GM12873 (cell line): ENCODE measurements around the gene MRPL21.

Experiments used
- TF ChIP-seq, protein P1 (sequence below): IDR thresholded peaks from 2 replicates; pipeline ENCODE4 v1.5.1; 2012; ENCODE audit warnings: low read depth, mild to moderate bottlenecking, moderate library complexity, low read length, control low read depth; ENCODE audit not compliant: insufficient read depth; ENCODE audit errors: missing control alignments

Gene MRPL21

DNA sequence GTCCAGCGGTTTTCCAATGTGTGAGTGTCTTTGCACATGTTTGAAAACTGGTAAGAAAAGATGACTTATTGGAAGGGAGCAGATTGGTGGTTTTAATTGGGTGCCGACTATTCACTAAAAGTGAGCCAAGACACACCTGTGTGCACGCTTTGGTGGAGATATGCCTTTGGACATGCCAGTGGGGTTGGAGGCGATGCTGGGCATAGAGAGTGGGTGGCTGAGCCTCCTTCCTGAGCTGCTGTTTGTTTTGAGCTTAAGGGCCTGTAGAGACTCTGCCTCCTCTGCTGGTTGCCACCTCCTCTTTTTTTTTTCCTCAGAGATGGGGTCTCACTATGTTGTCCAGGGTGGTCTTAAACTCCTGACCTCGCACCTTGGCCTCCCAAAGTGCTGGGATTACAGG, 9.6 kb upstream of the MRPL21 start:
- TF ChIP-seq, protein P1, sequence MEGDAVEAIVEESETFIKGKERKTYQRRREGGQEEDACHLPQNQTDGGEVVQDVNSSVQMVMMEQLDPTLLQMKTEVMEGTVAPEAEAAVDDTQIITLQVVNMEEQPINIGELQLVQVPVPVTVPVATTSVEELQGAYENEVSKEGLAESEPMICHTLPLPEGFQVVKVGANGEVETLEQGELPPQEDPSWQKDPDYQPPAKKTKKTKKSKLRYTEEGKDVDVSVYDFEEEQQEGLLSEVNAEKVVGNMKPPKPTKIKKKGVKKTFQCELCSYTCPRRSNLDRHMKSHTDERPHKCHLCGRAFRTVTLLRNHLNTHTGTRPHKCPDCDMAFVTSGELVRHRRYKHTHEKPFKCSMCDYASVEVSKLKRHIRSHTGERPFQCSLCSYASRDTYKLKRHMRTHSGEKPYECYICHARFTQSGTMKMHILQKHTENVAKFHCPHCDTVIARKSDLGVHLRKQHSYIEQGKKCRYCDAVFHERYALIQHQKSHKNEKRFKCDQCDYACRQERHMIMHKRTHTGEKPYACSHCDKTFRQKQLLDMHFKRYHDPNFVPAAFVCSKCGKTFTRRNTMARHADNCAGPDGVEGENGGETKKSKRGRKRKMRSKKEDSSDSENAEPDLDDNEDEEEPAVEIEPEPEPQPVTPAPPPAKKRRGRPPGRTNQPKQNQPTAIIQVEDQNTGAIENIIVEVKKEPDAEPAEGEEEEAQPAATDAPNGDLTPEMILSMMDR, result no peak

DNA sequence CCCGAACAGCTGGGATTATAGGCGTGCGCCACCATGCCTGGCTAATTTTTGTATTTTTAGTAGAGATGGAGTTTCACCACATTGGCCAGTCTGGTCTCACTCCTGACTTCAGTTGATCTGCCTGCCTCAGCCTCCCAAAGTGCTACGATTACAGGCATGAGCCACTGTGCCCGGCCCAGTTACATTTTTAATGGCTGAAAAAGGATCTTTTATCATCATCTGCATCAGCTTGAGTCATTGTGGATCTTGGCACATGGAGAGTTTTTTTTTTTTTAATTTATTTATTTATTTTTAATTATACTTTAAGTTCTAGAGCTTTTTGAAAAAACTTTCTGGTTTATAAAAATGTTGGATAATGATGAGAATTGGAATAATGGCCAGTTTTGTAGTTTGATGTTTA, 8.6 kb upstream of the MRPL21 start:
- TF ChIP-seq, protein P1, result no peak

DNA sequence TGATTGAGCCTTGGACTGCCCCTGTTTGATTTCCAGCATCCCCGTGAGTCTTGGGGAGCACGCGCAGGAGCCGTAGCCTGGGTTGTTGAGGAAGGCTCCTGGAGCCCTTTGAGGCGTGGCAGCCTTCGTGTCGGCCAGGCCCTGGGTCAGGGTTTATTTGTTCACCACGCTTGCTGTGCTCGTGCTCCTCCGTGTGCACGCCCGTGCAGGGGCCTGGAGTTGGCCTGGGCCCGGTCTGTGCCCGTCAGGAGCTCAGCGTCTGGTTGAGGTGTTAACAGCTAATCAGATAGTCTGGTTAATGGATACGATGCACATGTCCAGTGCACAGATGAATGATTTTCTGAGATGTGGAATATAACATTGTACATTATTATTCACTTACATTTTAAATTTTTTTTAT, 8.1 kb upstream of the MRPL21 start:
- TF ChIP-seq, protein P1, result no peak

DNA sequence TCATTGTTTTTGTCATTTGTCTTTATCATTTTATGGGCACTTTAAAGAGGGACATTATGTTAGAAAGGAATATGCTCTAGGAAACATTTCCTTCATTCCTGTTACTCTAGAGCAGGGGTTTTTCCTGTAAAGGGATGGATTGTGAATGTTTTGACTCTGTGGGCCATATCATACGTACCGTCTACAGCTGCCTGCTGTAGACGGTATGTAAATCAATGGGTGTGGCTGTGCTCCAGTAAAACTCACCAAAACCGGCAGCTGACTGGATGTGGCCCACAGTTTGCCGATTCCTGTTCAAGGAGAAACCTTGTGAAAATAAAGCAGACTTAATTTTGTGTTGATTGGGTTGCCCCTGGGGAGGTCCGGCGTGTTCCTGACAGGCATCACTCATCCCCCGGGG, 7.3 kb upstream of the MRPL21 start:
- TF ChIP-seq, protein P1, result no peak

GRCh38 chr11:68908273-68908672, 4.6 kb upstream of the MRPL21 start:
- TF ChIP-seq, protein P1, result no peak

DNA sequence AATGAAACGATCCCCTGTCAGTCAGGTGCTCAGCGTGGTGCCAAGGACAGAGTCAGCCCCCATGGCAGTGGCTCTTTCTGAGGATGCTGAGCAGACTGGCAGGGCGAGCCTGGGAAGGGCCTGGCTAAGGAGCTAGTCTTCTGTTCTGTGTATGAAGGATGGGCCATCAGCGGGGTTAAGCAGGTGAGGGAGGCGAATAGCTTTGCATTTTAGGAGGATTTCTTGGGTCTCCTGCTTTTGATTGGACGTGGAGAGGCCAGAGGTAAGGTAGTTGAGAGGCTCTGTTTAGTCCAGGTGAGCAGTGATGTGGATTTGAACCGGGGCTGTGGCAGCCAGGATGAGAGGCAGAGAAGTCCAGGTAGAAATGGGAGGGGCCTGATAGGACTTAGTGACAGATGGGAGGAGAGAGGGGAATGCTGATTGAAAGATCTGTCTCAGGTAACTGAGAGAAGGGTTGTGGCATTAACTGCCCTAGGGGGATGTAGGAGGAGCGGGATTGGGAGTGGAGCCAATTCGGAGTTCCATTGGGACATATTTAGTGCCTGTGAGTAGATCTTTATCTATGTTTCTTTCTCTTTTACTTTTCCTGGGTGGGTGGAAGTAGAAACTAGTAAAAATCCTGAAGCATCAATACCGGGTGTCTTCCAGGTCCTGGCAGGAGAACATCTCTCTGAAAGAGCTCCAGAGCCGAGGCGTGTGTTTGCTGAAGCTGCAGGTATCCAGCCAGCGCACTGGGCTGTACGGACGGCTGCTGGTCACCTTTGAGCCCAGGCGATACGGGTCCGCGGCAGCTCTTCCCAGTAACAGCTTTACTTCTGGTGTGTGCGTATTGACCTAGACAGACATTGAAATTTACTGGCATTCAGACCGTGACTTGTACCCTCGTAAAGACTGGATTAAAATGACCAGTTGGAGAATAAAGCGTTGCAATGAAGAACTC, 2.1 kb upstream of the MRPL21 start:
- TF ChIP-seq, protein P1, result no peak

- TF ChIP-seq, protein P1, result no peak
Observed at GRCh38 chr11:68904248-68904847, 716 bp upstream of the MRPL21 start.
